ENCODE results near the gene RFX1.

Gene RFX1

DNA sequence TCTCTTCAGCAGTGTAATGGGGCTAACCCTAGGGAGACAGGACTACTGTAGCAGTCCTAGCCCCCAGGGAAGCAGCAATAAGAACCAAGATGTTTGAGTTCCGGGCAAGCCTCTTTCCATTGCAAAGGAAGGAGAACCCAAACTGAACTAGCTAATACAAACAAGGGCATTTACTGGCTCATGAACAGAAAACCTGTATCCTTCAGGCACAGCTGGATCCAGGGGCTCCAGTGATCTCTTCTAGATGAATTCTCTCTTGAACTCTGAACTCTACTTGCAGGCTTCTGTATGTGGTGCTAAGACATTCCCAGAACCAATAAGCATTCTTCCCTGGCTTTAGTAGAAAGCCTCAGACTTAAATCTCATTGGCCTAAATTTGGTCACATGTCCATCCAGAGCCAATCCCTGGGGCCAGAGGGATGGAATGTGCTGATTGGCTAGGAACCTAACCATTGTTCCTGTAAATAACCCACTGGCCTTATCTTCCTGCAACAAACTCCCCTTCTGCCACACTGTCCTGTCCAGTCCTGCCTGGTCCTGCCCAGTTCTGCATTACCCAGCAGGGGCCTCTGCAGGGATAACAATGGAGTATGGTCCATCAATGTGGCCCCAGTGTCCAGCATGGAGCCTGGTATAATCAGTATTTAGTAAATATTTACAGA, 64.0 kb downstream of the RFX1 start:
- H4K20me1 ChIP-seq (ENCODE audit: insufficient read depth, low read length): no peaks in the 10 kb centered on the region
- H3K36me3 ChIP-seq (replicated peaks; ENCODE audit: low read depth, low read length): no peaks in the 10 kb centered on the region
- no peak overlapping the region for H2AFZ ChIP-seq (ENCODE audit: low read depth, low read length)

DNA sequence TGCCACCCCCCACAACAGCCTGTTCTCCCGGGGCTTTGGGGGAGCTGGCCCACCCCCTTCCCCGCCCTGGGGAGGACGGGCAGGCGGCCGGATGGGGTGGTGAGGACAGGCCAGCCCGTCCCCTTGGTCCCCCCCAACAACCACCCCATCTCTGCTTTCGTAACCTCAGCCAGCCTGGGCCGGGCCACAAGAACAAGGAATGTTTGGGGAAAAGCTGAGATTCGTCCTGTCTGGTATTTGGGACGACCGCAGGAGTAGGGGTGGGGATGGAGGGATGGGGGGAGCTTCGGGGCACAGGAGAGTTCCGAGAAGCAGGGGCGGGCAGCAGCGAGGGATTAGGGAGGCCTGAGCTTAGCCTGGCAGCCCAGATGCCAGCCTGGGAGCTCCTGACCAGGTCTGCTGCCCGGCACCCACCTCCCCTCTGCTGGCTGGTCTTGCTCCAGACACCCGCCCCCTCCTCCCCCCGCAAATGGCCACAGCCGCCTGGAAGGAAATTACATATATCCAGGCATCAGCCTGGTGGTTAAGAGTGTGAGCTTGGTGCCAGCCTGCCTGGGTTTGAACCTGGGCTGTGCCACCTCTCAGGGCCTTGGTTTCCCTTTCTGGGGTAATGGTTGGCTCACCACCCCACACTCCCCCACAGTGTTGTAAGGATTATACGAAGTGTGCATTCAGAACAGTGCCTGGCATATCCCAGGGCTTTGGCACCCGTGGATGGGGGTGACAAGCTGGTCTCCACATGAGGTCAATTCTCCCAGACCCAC, 67.6 kb downstream of the RFX1 start, which contains the start of gene PODNL1:
Gene PODNL1 (minus strand): TSS at position 117 of the 764 bp plus-strand sequence. CDS start 236 bp downstream, outside the sequence.
- Histone ChIP-seq H3K79me2 (ENCODE audit: low read length) (no peaks in the 10 kb centered on the region), H3K27me3 (ENCODE audit: low read depth, low read length) (no peaks in the 10 kb centered on the region), H3K4me1 (ENCODE audit: low read length) (no peaks in the 10 kb centered on the region), H3K4me2 (ENCODE audit: low read length) (no peak within 1 kb of the TSS), H4K20me1 (ENCODE audit: insufficient read depth, low read length) (no peaks in the 10 kb centered on the region), H2AFZ (ENCODE audit: low read depth, low read length) (no peak within 1 kb of the TSS), H3K9ac (ENCODE audit: low read length) (no peak within 1 kb of the TSS), H3K4me3 (ENCODE audit: low read length) (no peak within 1 kb of the TSS), H3K9me3 (ENCODE audit: insufficient read depth, low read length) (no peaks in the 10 kb centered on the region), H3K27ac (ENCODE audit: low read length) (no peak within 1 kb of the TSS), H3K36me3 (replicated peaks; ENCODE audit: low read depth, low read length) (no peaks in the 10 kb centered on the region)
- no peak for TF ChIP-seq EZH2phosphoT487 (IDR thresholded peaks at IDR 0.05; ENCODE audit: low read depth)
- TF ChIP-seq, protein P1, sequence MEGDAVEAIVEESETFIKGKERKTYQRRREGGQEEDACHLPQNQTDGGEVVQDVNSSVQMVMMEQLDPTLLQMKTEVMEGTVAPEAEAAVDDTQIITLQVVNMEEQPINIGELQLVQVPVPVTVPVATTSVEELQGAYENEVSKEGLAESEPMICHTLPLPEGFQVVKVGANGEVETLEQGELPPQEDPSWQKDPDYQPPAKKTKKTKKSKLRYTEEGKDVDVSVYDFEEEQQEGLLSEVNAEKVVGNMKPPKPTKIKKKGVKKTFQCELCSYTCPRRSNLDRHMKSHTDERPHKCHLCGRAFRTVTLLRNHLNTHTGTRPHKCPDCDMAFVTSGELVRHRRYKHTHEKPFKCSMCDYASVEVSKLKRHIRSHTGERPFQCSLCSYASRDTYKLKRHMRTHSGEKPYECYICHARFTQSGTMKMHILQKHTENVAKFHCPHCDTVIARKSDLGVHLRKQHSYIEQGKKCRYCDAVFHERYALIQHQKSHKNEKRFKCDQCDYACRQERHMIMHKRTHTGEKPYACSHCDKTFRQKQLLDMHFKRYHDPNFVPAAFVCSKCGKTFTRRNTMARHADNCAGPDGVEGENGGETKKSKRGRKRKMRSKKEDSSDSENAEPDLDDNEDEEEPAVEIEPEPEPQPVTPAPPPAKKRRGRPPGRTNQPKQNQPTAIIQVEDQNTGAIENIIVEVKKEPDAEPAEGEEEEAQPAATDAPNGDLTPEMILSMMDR (IDR thresholded peaks at IDR 0.05; ENCODE audit: low read depth, low read length): no peak

More for the DNA sequence above, 64.0 kb downstream of the RFX1 start:
- Histone ChIP-seq H3K9ac (ENCODE audit: low read length) (no peak overlapping the region), H3K4me1 (ENCODE audit: low read length) (no peaks in the 10 kb centered on the region), H3K4me2 (ENCODE audit: low read length) (no peak overlapping the region), H3K27ac (ENCODE audit: low read length) (no peak overlapping the region), H3K4me3 (ENCODE audit: low read length) (no peak overlapping the region), H3K9me3 (ENCODE audit: insufficient read depth, low read length) (no peaks in the 10 kb centered on the region), H3K27me3 (ENCODE audit: low read depth, low read length) (no peaks in the 10 kb centered on the region), H3K79me2 (ENCODE audit: low read length) (no peaks in the 10 kb centered on the region)
- TF ChIP-seq EZH2phosphoT487 (IDR thresholded peaks at IDR 0.05; ENCODE audit: low read depth): no peak
- TF ChIP-seq, protein P1 (IDR thresholded peaks at IDR 0.05; ENCODE audit: low read depth, low read length): no peak

DNA sequence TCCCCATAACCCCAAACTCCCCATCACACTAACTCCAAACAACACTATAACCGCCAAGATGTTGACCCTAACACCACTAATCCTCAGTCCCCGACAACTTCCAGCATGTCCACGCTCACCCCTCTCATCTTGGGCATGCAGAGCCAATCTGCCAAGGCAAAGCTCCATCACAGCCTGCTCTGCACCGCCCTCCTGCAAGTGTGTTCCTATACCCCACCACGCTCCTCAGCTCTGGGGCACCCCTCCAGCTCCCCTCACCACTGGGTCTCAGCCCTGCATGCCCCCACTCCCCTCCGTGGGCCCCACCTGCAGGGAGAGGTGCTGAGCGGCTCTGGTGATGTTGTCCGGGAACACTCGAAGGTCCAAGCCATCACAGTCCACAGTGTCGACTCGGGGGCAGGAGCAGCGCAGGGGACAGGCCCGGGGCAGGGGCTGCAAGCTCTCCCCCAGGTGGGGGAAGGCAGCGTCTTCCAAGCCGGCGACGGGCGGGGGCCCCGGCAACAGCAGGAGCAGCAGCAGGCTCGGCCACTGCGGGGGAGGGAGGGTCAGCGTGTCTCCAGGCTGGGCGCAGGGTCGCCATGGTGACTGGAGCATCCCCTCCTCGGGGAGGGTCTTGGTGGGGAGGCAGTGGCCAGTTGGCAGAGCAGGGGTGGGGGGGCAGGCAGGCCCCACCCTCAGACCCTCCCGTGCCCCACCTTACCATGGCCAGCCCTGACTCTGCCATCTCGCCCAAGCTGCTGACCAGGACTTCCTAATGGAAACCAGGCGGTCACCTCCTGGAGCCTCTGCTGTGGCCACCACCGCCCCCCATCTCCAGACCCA, 68.4 kb downstream of the RFX1 start:
- H3K4me3 ChIP-seq (ENCODE audit: low read length): no peak overlapping the region
- H3K36me3 ChIP-seq (replicated peaks; ENCODE audit: low read depth, low read length): no peaks in the 10 kb centered on the region
- H2AFZ ChIP-seq (ENCODE audit: low read depth, low read length): no peak overlapping the region
- TF ChIP-seq, protein P1 (IDR thresholded peaks at IDR 0.05; ENCODE audit: low read depth, low read length): no peak
- TF ChIP-seq EZH2phosphoT487 (IDR thresholded peaks at IDR 0.05; ENCODE audit: low read depth): no peak
- H3K79me2 ChIP-seq (ENCODE audit: low read length): no peaks in the 10 kb centered on the region
- no peaks in the 10 kb centered on the region for H3K27me3 ChIP-seq (ENCODE audit: low read depth, low read length)
- H4K20me1 ChIP-seq (ENCODE audit: insufficient read depth, low read length): no peaks in the 10 kb centered on the region
- no peak overlapping the region for H3K27ac ChIP-seq (ENCODE audit: low read length)
- H3K4me1 ChIP-seq (ENCODE audit: low read length): no peaks in the 10 kb centered on the region
- no peak overlapping the region for H3K9ac ChIP-seq (ENCODE audit: low read length)
- no peaks in the 10 kb centered on the region for H3K9me3 ChIP-seq (ENCODE audit: insufficient read depth, low read length)
- no peak overlapping the region for H3K4me2 ChIP-seq (ENCODE audit: low read length)

Measured in OCI-LY3 (cell line).